IMR-90 (cell line): Measurements from ENCODE around the gene FOXD4. TPM values are rescaled to one million over a fixed set of nuclear protein-coding genes. Genes with fewer than 3 reads are reported as not detected.
"Not testable (repeated sequence)": the region's sequence is repeated elsewhere in the genome, so short reads cannot be mapped to it uniquely, and the experiment has no call there.

Source experiments
- ATAC-seq: fragments of 200-7000 bp; cut with Tn5 transposase; 2 replicates; pipeline ENCODE4 v1.9.1; 2020; ENCODE audit warnings: low read depth, mild to moderate bottlenecking, moderate library complexity
- BruUV-seq: library from RNA; stranded (reverse); fragments of 400-500 nt; replicated peaks from 2 replicates; lab custom pipeline; 2021; lab: Mats Ljungman, UMichigan
- CTCF ChIA-PET: fragments of 300-600 bp; formaldehyde crosslinking; extraction: SDS; loops from one replicate; lab custom pipeline; 2021; ENCODE audit warnings: antibody characterized with exemption; lab: Yijun Ruan, JAX
- POLR2A ChIA-PET: fragments of 300-600 bp; sonication (Branson Sonifier 250); formaldehyde crosslinking; loops from one replicate; lab custom pipeline; 2022; ENCODE audit warnings: antibody characterized with exemption; ENCODE audit not compliant: unreplicated experiment; lab: Charles Lee
- DNase-seq: peaks from one replicate; pipeline ENCODE4 v3.0.0; 2013
- H2AFZ ChIP-seq: replicated peaks from 2 replicates; pipeline ENCODE3; 2013; ENCODE audit warnings: low read length, mild to moderate bottlenecking; ENCODE audit not compliant: poor library complexity
- H2AK5ac ChIP-seq: 2 replicates; pipeline ENCODE4 v1.6.1; 2013; ENCODE audit warnings: low read depth, low read length, inconsistent platforms
- H2AK9ac ChIP-seq: replicated peaks from 2 replicates; pipeline ENCODE3; 2013; ENCODE audit warnings: mild to moderate bottlenecking, low read depth, low read length, moderate library complexity; ENCODE audit not compliant: poor library complexity
- H2BK120ac ChIP-seq: 2 replicates; pipeline ENCODE4 v1.6.1; 2013; ENCODE audit warnings: low read depth, low read length, inconsistent platforms
- H2BK15ac ChIP-seq: 3 replicates; pipeline ENCODE4 v1.6.1; 2013; ENCODE audit warnings: low read depth, low read length, inconsistent platforms
- H2BK20ac ChIP-seq: 2 replicates; pipeline ENCODE4 v1.6.1; 2013; ENCODE audit warnings: low read depth, mild to moderate bottlenecking, inconsistent platforms, low read length, moderate library complexity
- H2BK5ac ChIP-seq: 2 replicates; pipeline ENCODE4 v1.6.1; 2013; ENCODE audit warnings: mild to moderate bottlenecking, low read depth, low read length, inconsistent platforms; ENCODE audit not compliant: poor library complexity, severe bottlenecking
- H3K14ac ChIP-seq: replicated peaks from 2 replicates; pipeline ENCODE4 v1.6.1; 2013; ENCODE audit warnings: low read depth, low read length, inconsistent platforms
- H3K18ac ChIP-seq: 2 replicates; pipeline ENCODE4 v1.6.1; 2013; ENCODE audit warnings: low read depth, low read length, control low read depth
- H3K23ac ChIP-seq: 2 replicates; pipeline ENCODE4 v1.6.1; 2013; ENCODE audit warnings: low read depth, low read length, inconsistent platforms
- H3K27ac ChIP-seq: 2 replicates; pipeline ENCODE4 v1.5.1; 2013; ENCODE audit warnings: mild to moderate bottlenecking, control low read depth, low read length; ENCODE audit not compliant: insufficient read depth
- H3K27me3 ChIP-seq: 2 replicates; pipeline ENCODE4 v1.6.1; 2013; ENCODE audit warnings: low read length; ENCODE audit not compliant: control insufficient read depth, insufficient read depth
- H3K36me3 ChIP-seq: 2 replicates; pipeline ENCODE4 v1.6.1; 2013; ENCODE audit warnings: low read length, mixed read lengths; ENCODE audit not compliant: control insufficient read depth, insufficient read depth
- H3K4ac ChIP-seq: 2 replicates; pipeline ENCODE4 v1.6.1; 2013; ENCODE audit warnings: low read depth, low read length, inconsistent platforms
- H3K4me1 ChIP-seq: 2 replicates; pipeline ENCODE4 v1.6.1; 2013; ENCODE audit warnings: low read length, mixed read lengths; ENCODE audit not compliant: control insufficient read depth, insufficient read depth
- H3K4me2 ChIP-seq: 2 replicates; pipeline ENCODE4 v1.6.1; 2013; ENCODE audit warnings: low read depth, mild to moderate bottlenecking, control low read depth, low read length, moderate library complexity
- H3K4me3 ChIP-seq: 2 replicates; pipeline ENCODE4 v1.5.1; 2013; ENCODE audit warnings: low read depth, mild to moderate bottlenecking, control low read depth, low read length, moderate library complexity; ENCODE audit not compliant: insufficient read depth
- H3K56ac ChIP-seq: 2 replicates; pipeline ENCODE4 v1.6.1; 2013; ENCODE audit warnings: low read length, inconsistent platforms; ENCODE audit not compliant: insufficient read depth; ENCODE audit errors: extremely low read depth
- H3K79me1 ChIP-seq, 2 experiments: 2 replicates each; pipeline ENCODE4 v1.6.1; 2013; ENCODE audit warnings: low read length in 2 of 2, inconsistent platforms in 1 of 2, low read depth in 1 of 2
- H3K9ac ChIP-seq: 2 replicates; pipeline ENCODE4 v1.6.1; 2013; ENCODE audit warnings: low read depth, low read length, control low read depth
- H3K9me1 ChIP-seq: 2 replicates; pipeline ENCODE4 v1.6.1; 2013; ENCODE audit warnings: low read length, inconsistent platforms; ENCODE audit not compliant: insufficient read depth
- H3K9me3 ChIP-seq: 2 replicates; pipeline ENCODE4 v1.6.1; 2013; ENCODE audit warnings: low read length; ENCODE audit not compliant: control insufficient read depth, insufficient read depth
- H4K20me1 ChIP-seq: 2 replicates; pipeline ENCODE4 v1.6.1; 2013; ENCODE audit warnings: low read length, inconsistent platforms; ENCODE audit not compliant: insufficient read depth
- H4K5ac ChIP-seq: 2 replicates; pipeline ENCODE4 v1.6.1; 2013; ENCODE audit warnings: mild to moderate bottlenecking, low read depth, low read length, control low read depth
- H4K8ac ChIP-seq, 2 experiments: 2 replicates each; pipeline ENCODE4 v1.6.1; 2013; ENCODE audit warnings: low read depth in 2 of 2, low read length in 2 of 2, control low read depth in 1 of 2, inconsistent platforms in 1 of 2
- H4K91ac ChIP-seq: 2 replicates; pipeline ENCODE4 v1.6.1; 2013; ENCODE audit warnings: low read depth, low read length, inconsistent platforms; ENCODE audit not compliant: insufficient read depth
- WGBS, 2 experiments: methylation state at CpG; one replicate each; pipeline versions ENCODE4 v1.1.5 to v1.1.7; 2013; ENCODE audit warnings: missing lambda C conversion rate in 2 of 2; ENCODE audit not compliant: insufficient read length in 1 of 2; ENCODE audit errors: extremely low coverage in 2 of 2; 5-methylcytosine and 5-hydroxymethylcytosine counted together
- dilution Hi-C: fragments of 300-500 bp; cut with HindIII; formaldehyde crosslinking; loops from one replicate; pipeline ENCODE4 v1.14.3; 2018; ENCODE audit warnings: low sequenced_read_pairs; ENCODE audit not compliant: unreplicated experiment
- in situ Hi-C: fragments of 300-500 bp; cut with MboI; formaldehyde crosslinking; loops from 3 replicates; pipeline ENCODE4 v1.14.3; 2019; ENCODE audit warnings: low sequenced_read_pairs, inconsistent platforms, mixed read lengths
- intact Hi-C: fragments of 100-400 bp; cut with micrococcal nuclease; formaldehyde crosslinking; loops from 2 replicates; pipeline ENCODE4 v1.10.0; 2022
- polyA plus RNA-seq, 3 experiments: library from polyadenylated mRNA; depleted of rRNA; stranded (reverse); fragments of >200 nt; gene quantifications; 2 replicates each; pipeline ENCODE4 v1.2.3, GENCODE V29; 2012; ENCODE audit warnings: low replicate concordance in 1 of 3
- total RNA-seq: library from RNA; depleted of rRNA; stranded (reverse); fragments of >200 nt; gene quantifications from 2 replicates; pipeline ENCODE4 v1.2.3, GENCODE V29; 2012

FOXD4 gene
- total and polyA plus RNA-seq, 2 of the 4 experiments (the other 2 are of a cell fraction) = 0.03 to 0.18 TPM

GRCh38 chr9:86697-87096, 31.5 kb downstream of the FOXD4 start:
- BruUV-seq, ATAC-seq, H2AK9ac ChIP-seq, H3K14ac ChIP-seq, H3K9ac ChIP-seq, H3K18ac ChIP-seq, H2AFZ ChIP-seq, H2BK120ac ChIP-seq, H3K79me1 ChIP-seq, H3K27me3 ChIP-seq, dilution Hi-C loops, H4K5ac ChIP-seq, H4K20me1 ChIP-seq, H3K4me1 ChIP-seq, H3K9me3 ChIP-seq, H3K27ac ChIP-seq, H3K9me1 ChIP-seq, intact Hi-C loops, POLR2A ChIA-PET, H3K23ac ChIP-seq, H4K91ac ChIP-seq, CTCF ChIA-PET, H2BK15ac ChIP-seq, H2AK5ac ChIP-seq, H3K56ac ChIP-seq, in situ Hi-C loops, H3K4ac ChIP-seq, DNase-seq, H2BK5ac ChIP-seq, H3K4me2 ChIP-seq, H2BK20ac ChIP-seq, H3K36me3 ChIP-seq, H3K4me3 ChIP-seq, H4K8ac ChIP-seq: not testable (repeated sequence)

- H2BK120ac ChIP-seq, H4K20me1 ChIP-seq, H3K36me3 ChIP-seq, H2AFZ ChIP-seq, H3K27ac ChIP-seq, H2AK5ac ChIP-seq, H3K9me1 ChIP-seq, H3K4me2 ChIP-seq, H3K18ac ChIP-seq, dilution Hi-C loops, H3K9me3 ChIP-seq, H2BK20ac ChIP-seq, H3K23ac ChIP-seq, H2AK9ac ChIP-seq, H3K14ac ChIP-seq, H3K56ac ChIP-seq, H2BK5ac ChIP-seq, in situ Hi-C loops, H4K5ac ChIP-seq, H3K4me1 ChIP-seq, intact Hi-C loops, POLR2A ChIA-PET, BruUV-seq, CTCF ChIA-PET, H3K4me3 ChIP-seq, H3K79me1 ChIP-seq, H2BK15ac ChIP-seq, ATAC-seq, H3K27me3 ChIP-seq, H3K9ac ChIP-seq, H4K91ac ChIP-seq, H3K4ac ChIP-seq, H4K8ac ChIP-seq, DNase-seq: not testable (repeated sequence)
- WGBS, 2 experiments = no CpG with 5 or more reads among the region's 31 CpGs
Observed at GRCh38 chr9:82932-83689, 35.1 kb downstream of the FOXD4 start.
